ENCODE measurements around the gene GPR132.
"Not testable (repeated sequence)": the region's sequence is repeated elsewhere in the genome, so short reads cannot be mapped to it uniquely, and the experiment has no call there.

The GPR132 gene, protein sequence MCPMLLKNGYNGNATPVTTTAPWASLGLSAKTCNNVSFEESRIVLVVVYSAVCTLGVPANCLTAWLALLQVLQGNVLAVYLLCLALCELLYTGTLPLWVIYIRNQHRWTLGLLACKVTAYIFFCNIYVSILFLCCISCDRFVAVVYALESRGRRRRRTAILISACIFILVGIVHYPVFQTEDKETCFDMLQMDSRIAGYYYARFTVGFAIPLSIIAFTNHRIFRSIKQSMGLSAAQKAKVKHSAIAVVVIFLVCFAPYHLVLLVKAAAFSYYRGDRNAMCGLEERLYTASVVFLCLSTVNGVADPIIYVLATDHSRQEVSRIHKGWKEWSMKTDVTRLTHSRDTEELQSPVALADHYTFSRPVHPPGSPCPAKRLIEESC

DNA sequence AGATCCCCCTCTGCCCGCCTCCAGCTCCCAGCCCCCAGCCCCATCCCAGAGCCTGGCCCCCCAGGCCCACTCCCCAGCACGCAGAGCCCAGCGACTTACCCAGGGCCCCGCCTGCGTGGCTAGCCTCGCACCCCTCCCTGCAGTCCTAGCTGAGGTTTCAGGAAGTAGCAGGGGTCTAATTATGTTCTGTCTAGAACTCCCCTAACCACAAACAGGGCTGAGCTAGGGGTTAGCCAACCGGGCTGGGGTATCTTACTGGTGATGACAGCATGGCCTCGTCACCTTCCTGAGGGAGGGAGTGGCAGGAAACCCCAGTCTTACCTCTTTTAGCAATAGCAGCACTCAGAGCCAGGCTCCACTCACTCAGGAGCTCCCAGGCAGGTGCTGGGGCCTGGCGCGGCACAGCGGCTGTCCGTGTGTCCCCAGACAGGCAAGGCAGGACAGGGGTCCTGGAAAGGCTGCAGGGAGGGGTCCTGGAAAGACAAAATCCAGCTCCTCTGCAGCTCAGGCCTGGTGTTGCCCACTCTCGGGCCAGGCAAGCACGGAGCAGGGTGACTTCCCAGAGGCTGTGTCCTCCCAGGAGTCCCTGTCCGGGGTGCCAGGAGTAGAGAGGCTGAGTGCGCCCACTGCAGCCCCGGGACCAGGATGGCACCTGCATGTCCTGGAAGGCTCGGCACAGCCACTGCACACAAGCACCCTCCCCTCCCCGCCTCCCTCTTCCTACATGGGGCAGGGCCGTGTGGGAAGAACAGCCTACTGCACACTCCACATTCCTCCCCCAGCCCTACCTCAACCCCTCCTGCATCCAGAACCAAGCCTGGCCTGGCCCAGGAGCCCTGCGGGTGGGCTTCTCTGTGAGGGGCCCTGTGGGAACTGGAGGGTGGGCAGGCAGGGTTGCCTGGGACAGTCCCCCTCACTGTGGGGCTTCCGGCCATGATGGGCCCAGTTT, at the start of gene GPR132:
TSS of gene GPR132 (minus strand) at position 151 of the 949 bp plus-strand sequence. CDS start 10,010 bp downstream, outside the sequence.
- DNase-seq (ENCODE audit: low read depth in 2 of 2) = peak; percentile 84 to 85

DNA sequence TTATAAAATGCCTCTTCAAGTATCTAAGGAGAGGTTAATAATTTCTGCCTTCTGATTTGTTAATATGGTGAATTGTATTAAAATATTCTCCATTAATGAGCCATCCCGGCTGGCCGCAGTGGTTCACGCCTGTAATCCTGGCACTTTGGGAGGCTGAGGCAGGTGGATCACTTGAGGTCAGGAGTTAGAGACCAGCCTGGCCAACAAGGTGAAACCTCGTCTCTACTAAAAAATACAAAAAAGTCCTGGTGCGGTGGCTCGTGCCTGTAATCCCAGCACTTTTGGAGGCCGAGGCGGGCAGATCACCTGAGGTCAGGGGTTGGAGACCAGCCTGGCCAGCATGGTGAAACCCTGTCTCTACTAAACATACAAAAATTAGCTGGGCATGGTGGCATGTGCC, 44.0 kb upstream of the GPR132 start:
- DNase-seq (ENCODE audit: low read depth in 2 of 2) = not testable (repeated sequence)

DNA sequence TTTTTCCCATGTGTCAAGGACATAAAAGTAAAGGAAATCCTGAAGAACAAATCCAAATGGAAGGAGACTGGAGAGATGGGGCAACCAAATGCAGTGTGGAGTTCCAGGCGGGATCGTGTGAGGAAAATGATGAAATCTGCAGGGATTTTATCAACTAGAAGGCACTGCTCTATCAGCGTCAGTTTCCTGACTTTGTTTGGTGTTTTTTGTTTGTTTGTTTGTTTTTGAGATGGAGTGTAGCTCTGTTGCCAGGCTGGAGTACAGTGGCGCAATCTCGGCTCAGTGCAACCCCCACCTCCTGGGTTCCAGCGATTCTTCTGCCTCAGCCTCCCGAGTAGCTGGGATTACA, 43.3 kb upstream of the GPR132 start:
- no peak for DNase-seq (ENCODE audit: low read depth in 2 of 2)

- no peak for DNase-seq (ENCODE audit: low read depth in 2 of 2)
Measured at GRCh38 chr14:105107781-105108515, 42.7 kb upstream of the GPR132 start.

DNA sequence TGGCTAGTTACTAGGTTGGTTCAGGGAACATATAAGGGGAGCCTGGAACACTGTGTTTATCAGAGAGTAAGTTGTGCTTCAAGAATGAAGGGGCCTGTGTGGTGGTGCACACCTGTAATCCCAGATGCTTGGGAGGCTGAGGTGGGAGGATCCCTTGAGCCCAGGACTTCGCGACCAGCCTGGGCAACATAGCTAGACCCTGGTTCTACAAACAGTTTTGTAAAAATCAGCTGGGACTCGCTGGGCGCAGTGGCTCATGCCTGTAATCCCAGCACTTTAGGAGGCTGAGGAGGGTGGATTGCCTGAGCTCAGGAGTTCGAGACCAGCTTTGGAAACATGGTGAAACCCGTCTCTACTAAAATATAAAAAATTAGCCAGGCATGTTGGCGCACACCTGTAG, 42.1 kb upstream of the GPR132 start:
- DNase-seq (ENCODE audit: low read depth in 2 of 2) = no peak

GRCh38 chr14:105105158-105105557, 39.9 kb upstream of the GPR132 start:
- no peak for DNase-seq (ENCODE audit: low read depth in 2 of 2)

GRCh38 chr14:105102893-105103292, 37.7 kb upstream of the GPR132 start:
- no peak for DNase-seq (ENCODE audit: low read depth in 2 of 2)

DNA sequence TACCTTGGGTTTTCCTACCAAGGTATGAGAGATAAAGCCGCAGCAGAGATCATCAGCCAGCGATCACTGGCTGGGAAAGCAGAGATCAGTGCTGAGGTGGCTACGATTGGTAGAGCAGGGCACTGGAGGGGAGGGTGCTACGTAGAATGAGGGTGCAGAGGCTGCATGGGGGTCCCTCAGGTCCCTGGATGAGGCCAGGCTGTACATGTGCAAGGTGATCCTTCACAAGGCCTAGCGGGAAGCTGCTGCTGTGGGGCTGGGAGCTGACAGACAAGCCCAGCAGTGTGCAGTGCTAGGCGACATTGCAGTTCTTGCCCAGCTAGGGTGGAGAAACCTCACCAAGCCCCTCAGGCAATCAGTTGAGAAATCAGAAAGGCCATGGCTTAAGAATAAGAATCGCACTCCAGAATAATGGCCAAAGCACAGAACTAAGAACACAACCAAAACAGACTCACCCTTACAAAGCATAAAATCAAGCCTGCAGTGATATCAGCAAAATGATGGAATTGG, 37.2 kb upstream of the GPR132 start:
- DNase-seq (ENCODE audit: low read depth in 2 of 2) = no peak

DNA sequence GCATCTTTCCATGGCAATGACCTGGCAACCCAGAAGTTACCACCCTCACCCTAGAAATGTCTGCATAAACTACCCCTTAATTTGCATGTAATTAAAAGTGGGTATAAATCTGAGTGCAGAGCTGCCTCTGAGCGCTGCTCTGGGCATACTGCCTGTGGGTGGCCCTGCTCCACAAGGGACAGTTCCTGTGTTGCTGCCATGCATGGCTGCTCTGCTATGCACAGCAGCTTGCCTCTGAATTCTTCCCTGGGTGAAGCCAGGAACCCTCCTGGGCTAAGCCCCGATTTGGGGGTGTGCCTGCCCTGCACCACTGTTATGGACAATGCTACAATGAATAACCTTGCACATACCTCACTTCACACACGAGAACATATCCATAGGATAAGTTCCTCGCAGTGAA, 35.7 kb upstream of the GPR132 start:
- DNase-seq (ENCODE audit: low read depth in 2 of 2) = no peak

GRCh38 chr14:105099778-105100177, 34.5 kb upstream of the GPR132 start:
- DNase-seq (ENCODE audit: low read depth in 2 of 2) = no peak

- no peak for DNase-seq (ENCODE audit: low read depth in 2 of 2)
Measured at GRCh38 chr14:105098316-105098715, 33.1 kb upstream of the GPR132 start.

GRCh38 chr14:105097794-105098127, 32.5 kb upstream of the GPR132 start:
- no peak for DNase-seq (ENCODE audit: low read depth in 2 of 2)

- no peak for DNase-seq (ENCODE audit: low read depth in 2 of 2)
Measured at GRCh38 chr14:105096206-105096875, 31.1 kb upstream of the GPR132 start.

DNA sequence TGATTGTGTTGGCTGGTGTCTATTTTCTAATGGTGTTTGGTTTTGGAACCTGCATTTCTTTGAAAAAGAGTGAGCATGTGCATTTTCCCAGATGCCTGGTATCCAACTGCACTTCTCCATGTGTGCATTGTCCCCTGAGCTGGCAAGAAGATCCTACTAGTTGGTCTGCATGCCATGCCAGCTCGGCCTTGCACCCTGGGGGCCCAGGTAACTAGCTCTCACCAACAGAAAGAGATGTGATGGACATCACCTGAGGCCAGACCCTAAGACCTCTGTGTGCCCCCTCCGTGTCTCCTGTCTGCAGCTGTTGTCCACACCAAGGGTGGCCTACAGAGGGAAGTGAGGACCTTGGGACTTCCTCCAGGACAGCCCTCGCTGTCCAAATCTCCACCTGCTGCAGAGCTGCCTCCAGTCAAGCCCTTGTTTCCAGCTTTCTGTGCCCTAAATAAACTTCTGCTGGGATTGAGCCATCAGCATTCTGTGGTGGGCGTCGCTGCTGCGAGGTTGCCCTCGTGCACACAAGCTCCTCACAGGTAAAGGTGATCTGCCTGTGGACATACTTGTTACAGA, 30.1 kb upstream of the GPR132 start:
- DNase-seq (ENCODE audit: low read depth in 2 of 2) = no peak

- DNase-seq (ENCODE audit: low read depth in 2 of 2) = no peak
Measured at GRCh38 chr14:105094193-105094907, 29.1 kb upstream of the GPR132 start.

- peak; percentile 82 to 84 for DNase-seq (ENCODE audit: low read depth in 2 of 2)
Measured at GRCh38 chr14:105093431-105094192, 28.4 kb upstream of the GPR132 start.

DNA sequence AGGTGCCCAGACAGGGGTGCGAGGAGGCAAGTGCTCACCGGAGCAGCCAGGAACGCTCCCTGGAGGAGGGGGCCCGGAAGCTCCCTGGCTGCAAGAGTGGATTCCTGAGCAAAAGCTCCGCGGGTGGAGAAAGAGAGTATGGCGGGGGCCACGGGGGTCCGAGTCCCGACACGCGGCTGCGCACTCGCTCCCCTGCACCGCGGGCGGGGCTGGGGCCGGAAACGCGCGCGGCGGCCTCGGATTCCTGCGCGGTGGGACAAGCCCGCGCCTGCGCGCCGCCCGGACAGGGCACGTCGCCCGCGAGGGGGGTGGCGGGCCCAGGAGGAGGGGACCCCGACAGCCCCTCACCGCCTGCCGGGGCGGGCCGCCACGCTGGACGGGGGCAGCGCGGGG, 27.8 kb upstream of the GPR132 start:
- peak; percentile 52 to 55 for DNase-seq (ENCODE audit: low read depth in 2 of 2)

DNA sequence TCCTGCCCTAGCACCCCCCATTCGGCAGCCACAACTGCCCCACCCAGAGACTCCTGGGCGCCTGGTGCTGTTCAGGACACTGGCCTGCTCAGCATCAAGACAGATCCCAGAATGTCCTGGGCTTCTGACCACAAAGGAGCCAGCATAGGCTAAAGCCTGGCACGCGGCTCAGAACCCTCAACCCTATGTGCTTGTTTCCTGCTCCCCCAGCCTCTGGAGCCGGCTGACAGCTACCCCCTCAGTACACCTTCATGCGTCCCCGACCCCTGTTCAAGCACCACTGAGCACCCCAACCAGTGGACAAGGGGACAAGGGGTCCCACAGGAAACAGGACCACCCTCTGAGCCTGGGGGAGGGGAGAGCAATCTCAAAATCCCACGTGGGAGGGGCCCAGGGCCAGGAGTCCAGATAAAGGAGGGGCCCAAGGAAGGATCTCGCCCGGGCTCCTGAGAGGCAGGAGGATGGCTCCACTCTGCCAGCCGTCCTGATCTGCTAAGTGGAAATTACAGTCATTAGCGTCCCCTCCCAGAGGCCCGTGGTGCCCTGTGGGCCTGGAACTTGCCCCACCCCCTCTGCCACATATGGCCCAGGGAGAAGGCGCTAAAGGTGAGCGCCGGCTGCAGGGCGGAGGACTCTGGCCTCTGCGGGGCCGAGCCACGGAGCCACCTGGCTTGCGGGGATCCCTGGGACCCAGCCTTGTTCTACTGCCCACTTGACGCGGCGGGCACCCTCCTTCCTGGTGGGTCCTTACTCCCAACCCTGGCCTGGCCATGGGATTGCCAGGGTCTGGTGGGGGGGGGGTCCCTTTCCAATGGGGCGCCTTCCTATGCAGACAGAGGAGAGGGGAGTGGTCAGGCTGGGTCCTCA, 27.2 kb upstream of the GPR132 start:
- no peak for DNase-seq (ENCODE audit: low read depth in 2 of 2)

All from stimulated activated CD8-positive, alpha-beta memory T cell treated with anti-CD3 and anti-CD28 coated beads, Interleukin-15, amount 100 ng/mL, for 48 hours (primary cell).